Activated CD8-positive, alpha-beta memory T cell treated with anti-CD3 and anti-CD28 coated beads, Interleukin-2, amount 50 U/mL, for 48 hours (primary cell): ENCODE results near the gene TOMM5.

Experiments
- DNase-seq: peaks from one replicate; pipeline ENCODE4 v3.0.0-alpha.2; 2020

Gene TOMM5

DNA sequence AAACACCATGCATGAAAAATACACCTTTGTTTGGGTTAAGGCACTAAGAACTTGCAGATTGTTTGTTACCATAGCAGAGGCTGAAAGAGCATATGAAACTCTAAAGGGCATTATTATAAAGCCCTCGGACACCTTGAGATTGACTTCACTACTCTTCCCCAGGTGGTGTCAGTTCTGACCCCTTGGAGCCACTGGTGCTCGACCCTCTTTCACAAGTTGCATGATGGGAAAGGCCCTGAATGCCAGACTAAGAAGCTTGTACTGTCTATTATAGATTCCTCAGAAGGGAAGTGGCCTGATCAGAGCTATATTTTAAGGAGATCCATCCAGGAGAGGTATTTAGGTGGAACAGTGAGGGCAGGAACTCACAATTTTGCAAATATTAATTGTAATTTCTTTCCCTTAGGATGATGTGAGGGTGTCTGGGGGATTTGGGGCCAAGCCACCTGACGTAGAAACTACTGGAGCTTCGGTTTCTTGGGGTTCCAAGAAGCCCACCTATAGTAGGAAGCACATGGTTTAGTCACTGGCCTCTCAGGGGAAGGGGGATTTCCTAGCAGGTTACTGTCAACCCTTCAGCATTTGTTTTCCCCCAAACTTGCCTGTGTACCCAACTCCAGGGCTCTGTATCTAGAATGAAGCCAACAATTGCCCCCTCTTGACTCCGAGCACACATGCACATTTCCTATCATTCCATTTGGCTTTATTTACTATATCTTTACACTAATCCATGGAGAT, 32.4 kb downstream of the TOMM5 start:
- DNase-seq, result no peak

DNA sequence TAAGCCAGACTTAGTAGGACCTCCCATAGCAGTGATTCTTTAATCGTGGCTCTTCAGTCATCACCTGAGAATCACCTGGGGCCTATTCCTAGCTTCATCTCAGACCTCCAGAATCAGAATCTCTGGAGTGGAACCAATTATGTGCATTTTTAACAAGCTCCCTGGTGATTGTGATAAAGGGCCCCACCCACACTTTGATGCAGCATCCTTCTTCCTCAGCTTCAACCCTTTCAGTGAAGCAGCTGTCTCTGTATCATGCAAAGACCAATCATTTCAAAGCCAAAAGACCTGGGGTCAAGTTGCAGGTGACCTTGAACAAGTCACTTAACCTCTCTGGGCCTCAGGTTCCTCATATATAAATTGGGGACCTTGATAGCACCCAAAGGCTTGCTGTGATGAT, 33.3 kb downstream of the TOMM5 start:
- DNase-seq, result no peak

DNA sequence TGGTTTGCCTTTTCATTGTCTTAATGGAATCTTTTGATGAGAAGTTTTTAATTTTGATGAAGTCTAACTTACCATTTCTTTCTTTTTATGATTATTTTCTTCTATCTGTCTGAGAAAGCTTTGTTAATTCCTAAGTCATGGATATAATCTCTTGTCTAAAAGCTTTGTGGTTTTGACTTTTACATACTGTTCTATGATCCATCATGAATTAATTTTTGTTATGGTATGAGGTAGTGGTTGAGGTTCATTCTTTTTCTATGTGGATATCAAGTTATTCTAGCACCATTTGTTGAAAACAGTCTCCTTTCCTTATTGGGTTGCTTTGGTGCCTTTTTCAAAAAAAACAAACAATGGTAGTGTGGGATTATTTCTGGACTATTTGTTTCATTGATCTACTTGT, 36.6 kb downstream of the TOMM5 start:
- no peak for DNase-seq

DNA sequence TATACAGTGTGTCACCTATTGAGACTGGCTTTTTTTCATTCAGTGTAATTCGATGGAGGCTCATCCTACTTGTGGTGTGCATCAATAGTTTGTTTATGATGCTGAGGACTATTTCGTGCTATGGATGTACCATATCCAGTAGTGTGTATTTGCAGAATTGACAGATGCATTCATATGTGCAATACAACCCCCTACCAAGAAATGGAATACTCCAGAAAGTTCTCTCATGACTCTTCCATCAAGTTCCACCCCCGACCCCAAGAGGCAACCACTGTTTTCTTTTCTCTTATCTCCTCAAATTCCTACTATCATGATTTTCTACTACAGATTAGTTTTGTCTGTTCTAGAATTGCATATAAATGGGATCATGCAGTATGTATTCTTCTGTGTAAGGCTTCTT, 38.1 kb downstream of the TOMM5 start:
- DNase-seq, result no peak

DNA sequence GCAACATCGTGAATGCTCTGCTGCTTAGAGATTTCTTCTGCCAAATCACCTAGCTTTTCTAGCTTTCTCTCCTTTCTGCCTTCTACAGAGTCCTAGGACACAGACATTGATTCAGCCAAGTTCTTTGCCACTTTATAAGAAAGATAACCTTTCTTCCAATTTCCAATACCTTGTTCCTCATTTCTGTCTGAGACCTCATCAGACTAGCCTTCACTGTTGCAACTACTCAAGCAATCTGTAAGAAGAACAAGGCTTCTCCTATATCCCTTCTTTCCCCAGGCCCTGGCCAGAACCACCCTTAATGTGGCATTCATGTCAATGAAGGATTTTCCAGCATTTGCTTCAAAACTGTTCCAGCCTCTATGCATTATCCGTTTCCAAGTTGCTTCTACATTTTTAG, 40.5 kb downstream of the TOMM5 start:
- DNase-seq, result no peak

DNA sequence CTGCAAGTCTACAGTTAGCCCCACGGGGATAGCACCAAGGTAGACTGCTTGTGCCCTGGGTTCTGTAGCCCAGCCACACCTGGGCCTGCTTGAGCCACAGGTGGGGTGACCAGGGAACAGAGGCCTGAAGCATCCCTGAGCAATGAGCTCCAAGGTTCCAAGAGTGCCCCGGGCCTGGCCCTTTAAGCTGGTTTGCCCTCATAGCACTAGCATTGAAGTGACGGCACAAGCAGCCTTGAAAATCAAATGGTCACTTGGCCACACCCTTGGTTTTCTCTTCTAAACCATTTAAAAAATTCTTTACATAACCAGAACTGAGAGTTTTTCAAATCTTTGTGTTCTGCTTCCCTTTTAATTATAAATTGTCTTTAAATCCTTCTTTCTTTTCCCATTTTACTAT, 40.9 kb downstream of the TOMM5 start:
- DNase-seq, result no peak

DNA sequence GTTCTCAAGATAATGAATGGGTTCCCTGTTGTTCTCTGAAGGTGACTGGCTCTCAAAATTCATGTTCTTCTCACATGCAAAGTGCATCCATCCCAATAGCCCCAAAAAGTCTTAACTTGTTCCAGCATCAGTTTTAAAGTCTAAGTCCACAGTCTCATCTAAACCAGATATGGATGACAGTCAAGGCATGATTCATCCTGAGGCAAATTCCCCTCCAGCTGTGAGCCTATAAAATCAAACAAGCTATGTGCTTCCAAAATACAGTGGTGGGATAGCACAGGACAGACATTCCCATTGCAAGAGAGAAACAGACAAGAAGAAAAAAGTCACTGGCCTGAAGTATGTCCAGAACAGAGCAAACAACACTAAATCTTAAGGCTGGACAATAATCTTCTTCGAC, 41.6 kb downstream of the TOMM5 start:
- no peak for DNase-seq

DNA sequence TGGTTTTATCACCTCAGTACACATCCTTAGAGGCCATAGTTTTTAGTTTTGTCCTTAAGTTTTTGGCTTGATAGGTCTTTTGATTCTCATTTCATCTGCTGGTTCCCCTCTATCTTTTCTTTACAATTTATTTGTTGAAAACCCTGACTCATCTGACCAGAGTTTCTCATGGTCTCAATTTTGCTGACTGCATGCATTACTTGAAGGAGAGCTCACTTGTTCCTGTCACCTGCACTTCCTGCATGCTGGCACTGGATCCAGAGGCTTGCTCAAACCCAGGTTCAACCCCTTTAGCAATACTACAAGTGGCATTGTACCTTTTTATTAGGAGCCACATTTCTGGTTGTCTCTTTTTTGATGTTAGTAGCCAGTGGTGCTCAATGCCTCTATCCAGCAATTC, 42.9 kb downstream of the TOMM5 start:
- no peak for DNase-seq

DNA sequence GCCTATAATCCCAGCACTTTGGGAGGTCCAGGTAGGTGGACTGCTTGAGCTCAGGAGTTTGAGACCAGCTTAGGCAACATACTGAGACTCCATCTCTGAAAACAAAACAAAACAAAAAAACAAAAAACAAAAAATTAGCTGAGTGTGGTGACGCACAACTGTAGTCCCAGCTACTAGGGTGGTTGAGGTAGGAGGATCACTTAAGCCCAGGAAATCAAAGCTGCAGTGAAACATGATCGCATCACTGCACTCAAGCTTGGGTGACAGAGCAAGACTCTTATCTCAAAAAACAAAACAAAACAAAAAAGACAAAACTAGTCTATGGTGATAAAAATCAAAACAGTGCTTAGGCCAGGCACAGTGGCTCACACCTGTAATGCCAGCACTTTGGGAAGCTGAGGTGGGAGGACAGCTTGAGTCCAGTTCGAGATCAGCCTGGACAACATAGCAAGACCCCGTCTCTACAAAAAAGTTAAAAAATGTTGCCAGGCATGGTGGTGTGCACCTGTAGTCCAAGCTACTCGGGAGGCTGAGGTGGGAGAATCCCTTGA, 45.0 kb downstream of the TOMM5 start:
- no peak for DNase-seq

DNA sequence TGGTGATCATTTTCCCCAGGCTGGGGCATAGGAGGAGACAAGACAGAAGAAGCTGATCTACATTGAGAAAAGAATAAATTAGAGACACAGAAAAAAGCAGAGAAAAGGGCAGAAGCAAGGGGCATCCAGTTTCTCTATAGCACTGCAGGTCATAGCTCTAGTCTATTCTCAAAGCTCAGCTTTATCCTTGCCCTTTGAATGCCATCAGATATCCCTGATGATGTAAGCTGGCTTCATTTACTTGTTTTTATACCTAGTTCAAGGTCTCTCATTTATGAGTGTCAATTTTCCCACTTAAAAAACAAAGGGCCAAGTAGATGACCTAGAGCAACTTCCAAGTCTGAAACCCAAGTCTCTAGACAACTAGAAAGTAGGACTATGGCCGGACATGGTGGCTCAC, 48.9 kb downstream of the TOMM5 start:
- DNase-seq, result no peak

DNA sequence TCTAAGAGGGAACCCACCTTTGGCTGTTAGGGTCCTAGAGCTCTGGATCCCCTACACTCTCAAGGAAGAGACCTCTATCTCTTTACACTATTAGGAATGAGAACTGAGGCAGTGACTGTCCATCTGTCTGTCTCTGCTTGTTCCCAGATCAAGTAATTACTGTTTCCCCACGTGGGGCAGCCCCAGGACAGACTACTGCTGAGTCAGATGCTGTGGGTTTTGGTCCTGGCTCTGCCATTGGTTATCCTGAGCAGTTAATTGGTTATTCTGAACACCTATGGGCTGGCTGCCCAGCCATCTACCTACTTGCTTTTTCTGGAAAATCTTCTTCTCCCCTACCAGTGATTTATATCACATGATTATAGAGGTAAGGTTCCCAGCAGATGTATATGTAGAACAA, 49.5 kb downstream of the TOMM5 start:
- DNase-seq, result no peak

DNA sequence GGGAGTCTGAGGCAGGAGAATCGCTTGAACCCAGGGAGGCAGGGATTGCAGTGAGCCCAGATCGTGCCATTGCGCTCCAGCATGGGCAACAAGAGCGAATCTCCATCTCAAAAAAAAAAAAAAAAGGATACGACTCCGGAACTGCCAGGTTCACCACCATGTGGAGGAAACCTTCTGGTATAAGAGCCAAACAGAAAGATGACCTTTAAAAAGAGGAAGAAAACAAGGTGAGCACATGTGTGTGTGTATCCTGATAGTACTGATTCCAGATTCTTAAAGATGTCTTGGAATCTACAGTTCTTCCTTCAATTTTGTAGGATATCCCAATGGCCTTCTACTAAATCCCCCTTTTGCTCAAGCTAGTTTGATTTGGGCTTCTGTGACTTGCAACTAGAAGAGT, 49.9 kb downstream of the TOMM5 start:
- DNase-seq, result no peak

DNA sequence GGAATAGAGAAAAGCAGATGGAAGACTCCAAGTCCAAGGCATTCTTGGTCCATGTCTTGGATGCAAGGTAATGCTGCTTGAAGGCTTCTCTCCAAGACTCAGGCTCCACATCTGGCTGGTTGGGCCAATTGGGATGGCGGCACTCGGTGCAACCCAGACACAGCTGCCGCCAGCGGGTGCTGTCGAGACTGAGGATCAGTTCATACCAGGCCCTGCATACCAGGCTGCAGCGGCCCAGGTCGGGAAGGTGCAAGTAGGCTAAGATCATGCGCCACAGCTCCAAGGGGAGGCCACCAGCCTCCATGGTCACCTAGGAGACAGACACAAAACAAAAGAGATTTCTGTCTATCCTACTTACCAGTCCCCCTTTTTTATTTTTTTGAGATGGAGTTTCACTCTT, 50.9 kb downstream of the TOMM5 start:
- no peak for DNase-seq

DNA sequence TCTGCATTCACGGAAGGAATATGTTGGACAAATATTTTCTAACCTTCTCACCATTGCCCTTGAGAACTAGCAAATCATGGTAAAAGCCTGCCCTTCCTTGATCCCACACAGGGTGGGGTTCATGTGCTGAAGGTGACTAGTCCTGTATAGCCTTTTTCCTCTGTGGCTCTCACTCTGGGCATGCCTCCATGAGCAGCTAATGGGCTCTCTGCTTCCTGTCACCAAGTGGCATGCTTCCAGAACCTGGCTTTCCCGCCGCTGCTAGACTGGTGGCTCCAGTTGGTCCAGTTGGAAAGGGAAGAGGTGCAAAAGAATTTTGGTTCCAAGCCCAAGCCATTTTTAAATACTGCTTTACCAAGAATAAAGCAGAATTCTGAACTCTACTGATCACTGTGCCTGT, 51.8 kb downstream of the TOMM5 start:
- no peak for DNase-seq

DNA sequence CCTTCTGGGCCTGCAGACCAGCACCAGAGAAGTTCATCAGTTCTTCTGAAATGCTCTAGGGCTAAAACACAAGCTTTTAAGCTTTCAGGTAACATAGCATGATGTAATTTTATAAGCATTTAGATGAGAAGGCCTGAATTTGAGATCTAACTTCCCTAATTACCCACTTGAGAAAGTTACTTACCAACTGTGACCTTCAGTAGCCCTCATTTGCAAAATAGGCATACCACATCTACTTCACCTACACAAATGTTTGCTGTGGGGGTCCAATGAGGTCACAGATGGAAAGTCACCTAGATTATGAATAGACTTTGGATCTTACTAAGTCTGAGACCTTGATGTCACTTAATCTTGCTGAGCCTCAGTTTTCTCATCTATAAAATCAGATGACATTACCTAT, 52.8 kb downstream of the TOMM5 start:
- no peak for DNase-seq
